Mucosa of gallbladder (tissue), 1 donor: ENCODE results near the gene F2RL3. TPM values are rescaled to one million over a fixed set of nuclear protein-coding genes. Genes with fewer than 3 reads are reported as not detected.

Experiments
- DNase-seq: peaks from one replicate; pipeline ENCODE4 v3.0.0-alpha.2; 2020; ENCODE audit warnings: low spot score
- total RNA-seq: library from RNA; stranded (reverse); gene quantifications from one replicate; pipeline ENCODE4 v1.2.1, GENCODE V29; 2021
- donor health status: DM: no; HTN: no; CAD: no.

F2RL3 gene
- total RNA-seq, 1 donor from 2014 or later = 2.9 TPM

DNA sequence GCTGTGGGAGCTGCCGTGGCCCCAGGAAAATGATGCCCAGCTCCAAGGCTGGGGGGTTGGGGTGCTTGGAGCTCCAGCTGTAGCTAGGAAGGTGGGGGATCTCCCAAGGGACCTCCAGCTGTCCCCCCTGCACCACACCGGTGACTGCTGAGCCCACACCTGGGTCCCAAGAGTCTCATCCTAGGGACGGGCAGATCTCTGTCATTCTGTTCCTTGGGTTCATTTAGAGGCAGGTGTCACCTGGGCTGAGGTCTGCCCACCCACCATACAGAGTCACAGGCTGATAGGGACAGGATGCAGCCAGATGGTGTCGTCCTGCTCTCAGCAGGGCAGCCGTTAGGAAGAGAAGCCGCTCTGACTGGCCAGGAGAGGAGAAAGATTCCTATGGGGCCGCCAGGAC, 5.3 kb downstream of the F2RL3 start:
- DNase-seq = no peak

DNA sequence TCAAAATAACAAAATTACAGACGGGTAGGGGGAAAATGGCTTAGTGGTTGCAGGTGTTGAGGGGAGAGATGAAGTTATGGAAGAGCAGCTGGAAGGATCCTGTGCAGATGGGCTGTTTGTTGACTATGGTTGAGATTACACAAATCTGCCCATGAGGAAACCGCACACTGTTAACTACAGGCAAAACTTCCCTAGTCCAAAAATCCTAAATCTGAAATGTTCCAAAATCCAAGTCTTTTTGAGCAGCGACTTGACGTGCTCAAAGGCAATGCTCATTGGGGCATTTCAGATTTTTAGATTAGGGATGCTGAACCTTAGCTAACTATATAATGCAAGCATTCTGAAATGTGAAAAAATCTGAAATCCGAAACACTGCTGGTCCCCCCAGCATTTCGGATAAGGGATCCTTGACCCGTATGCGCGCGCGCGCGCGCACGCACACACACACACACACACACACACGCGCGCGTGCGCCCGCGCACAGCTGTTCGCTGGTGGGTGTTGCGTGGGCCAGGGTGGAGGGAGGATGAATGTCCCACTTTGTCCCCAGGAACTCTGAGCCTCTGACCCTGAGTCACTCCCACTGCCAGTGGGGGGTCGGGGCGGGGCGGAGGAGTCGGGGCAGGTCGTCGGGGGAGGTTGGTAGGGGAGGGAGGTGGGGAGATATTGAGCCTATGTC, 6.8 kb downstream of the F2RL3 start:
- no peak for DNase-seq

DNA sequence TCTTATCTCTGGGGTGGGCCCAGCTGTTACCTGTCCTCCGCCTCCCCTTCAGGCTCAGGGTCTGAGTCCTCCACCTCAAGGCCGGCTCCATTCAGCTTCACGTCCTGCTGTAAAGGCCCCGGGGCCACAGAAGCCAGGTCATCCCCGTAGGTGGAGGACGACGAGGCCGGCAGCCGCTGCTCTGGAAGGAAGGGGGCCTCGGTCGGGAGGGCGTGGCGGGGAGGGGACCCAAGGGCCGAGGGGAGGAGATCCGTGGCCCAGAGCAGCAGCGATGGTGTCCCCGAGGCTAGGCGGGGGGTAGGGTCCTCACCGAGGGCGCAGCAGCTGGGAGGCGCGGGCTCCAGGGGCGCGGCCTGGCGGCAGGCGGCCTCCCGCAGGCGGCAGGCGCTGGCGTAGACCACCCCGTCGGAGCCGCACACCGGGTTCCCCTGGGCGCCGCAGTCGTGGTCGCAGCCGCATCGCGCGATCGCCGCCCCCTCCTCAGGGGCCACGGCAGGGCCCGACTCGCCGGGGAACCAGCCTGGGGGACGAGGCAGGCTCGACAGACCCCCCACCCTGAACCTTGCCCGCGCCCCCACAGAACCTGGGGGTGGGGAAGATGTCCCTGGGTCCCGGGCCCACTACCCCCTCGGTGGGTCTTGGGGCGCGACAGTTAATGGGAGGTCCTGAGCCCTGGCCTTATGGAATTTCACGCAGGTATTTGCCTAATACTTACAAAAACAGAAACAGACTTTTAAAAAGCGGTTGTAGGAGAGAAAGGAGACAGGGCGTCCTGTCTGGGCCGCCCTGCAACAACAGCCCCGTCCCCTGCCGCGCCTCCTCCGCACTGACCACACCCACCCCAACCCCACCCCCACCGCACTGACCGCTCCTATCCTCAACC, 7.6 kb downstream of the F2RL3 start:
- DNase-seq = no peak

DNA sequence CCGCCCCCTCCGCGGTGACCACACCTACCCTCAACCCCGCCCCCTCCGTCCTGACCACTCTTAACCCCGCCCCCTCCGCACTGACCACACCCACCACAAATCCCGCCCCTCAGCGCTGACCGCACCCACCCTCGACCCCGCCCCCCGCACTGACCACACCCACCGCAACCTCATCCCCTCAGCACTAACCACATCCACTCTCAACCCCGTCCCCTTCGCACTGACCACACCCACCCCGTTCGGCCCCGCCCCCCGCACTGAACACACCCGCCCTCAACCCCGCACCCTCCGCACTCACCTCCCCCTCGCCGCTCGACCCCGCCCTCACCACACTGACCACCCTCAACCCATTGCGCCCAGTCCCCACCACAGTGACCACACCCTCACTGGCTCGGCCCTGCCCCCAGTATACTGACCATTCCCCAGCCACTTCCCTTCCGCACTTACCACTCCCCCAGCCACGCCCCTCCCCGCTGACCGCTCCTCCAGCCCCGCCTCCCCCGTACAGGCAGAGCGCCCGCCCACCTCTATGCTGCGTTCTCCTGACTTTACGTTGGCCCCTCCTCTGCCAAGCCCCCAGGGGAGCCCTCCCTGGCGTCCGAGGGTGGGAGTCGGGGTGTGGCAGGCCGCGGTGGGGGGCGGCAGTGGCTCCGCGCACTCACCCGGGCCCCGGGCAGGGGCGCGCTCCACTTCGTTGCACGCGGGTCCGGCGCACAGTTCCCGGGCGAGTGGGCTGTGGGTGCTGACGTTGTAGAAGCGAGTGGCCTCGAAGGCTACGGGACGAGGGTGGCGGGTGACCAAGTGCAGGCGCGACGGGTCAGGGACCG, 8.4 kb downstream of the F2RL3 start:
- DNase-seq = peak; percentile 92

DNA sequence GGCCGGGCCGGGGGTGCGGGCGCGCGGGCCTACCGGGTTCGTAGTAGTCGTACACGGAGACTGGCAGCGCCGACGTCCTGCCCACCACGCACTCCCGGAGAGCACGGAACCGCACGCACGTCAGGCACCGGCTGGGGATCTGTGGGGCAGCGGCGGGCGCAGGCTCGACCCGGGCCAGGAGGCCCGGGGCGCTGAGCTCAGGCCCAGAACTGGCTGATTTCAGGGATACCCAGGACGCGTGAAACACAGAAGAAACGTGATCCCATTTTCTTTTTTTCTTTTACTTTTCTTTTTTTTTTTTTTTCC, 9.0 kb downstream of the F2RL3 start:
- no peak for DNase-seq

DNA sequence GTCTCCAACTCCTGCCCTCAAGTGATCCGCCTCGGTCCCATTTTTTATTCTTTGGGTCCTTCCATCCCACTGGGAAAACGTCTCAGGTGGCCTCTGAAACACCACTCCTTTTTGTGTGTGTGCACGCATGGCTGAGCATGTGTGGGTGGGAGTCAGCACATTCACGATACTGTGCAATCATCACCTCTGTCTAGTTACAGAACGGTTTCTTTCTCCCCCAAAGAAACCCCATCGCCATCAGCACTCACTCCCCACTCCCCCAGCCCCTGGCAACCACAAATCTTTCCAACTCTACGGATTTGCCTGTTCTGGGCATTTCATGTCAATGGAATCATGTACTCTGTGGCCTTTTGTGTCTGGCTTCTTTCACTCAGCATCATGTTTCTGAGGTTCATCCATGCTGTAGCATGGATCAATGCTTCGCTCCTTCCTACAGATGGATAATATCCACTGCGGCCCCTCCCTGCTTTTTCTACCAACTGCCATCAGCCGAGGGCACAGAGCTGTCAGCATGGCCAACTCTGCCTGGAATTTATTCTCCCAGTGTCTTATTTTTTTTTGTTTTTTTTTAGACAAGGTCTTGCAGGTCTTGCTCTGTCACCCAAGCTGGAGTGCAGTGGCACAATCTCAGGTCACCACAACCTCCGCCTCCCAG, 9.7 kb downstream of the F2RL3 start:
- no peak for DNase-seq

DNA sequence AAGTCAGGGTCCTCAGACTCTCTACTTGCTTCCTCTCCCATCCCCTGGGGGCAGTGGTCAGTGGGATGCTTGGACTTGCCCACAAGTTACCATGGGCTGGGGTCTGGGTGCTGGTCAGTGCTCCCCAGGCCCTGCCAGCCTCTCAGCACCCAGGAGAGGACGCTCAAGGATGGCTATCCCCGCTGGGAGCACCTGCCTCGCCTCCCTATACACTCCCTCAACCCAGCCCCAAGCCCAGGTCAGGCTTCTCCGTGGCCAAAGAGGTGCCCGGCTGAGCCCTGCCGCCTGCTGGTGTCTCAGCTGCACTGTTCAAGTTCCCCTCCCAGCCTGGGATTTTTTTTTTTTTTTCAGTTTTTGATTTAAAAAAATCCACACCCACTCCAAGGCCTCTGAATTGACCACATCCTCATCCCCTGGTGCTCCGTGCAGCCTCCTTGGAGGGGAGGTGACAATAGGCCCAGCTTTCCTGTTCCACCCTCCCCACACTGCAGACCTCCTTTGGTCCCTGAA, 10.8 kb downstream of the F2RL3 start:
- DNase-seq = no peak

DNA sequence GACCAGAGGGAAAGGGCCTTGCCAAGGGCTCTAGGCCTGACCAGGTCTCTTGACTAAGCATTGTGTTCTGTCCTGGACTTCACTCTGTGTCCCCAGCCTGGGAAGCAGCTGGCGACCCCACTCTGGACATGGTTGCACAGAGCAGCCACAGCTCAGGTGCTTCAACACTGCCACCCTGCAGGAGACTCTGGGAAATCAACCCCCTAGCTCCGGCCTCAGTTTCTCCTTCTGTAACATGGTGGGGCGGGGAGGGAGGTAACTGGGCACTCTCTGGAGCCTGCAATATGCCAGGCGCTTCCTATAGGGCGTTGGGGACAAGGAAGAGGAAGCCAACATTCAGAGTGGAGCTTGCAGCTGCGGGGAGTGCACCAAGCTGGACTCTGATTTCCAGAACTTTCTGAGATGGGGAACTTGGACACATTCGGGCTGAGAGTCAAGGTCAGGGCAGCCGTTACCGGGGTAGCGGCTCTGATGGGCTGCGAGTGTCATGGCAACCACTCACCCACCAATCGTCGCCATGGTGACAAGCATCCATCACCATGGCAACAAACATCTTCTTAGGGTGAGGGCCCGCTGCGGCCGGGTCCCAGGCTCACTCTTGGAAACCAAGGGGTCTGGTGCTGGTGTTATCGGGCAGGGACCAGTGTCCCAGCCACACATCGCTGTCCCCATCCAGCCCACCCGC, 12.8 kb downstream of the F2RL3 start:
- no peak for DNase-seq

DNA sequence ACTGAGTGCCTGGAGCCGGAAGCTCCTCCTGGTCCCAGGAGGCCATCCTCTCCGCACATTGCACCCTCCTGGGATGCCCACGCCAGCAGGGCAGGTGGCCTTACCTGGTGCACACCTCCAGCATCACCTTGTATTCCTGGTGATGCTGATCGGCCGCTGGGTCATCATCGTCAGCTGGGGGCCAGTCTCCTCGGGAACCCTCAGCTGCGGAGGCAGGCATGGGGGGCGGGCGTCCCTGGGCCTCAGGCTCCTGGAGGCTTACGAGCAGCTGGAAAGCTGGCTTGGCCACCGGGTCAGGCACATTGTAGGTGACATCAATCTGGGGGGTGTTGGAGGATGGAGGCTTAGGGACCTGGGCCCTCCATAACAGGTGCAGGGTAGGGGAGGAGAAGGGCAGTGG, 13.7 kb downstream of the F2RL3 start:
- DNase-seq = no peak

DNA sequence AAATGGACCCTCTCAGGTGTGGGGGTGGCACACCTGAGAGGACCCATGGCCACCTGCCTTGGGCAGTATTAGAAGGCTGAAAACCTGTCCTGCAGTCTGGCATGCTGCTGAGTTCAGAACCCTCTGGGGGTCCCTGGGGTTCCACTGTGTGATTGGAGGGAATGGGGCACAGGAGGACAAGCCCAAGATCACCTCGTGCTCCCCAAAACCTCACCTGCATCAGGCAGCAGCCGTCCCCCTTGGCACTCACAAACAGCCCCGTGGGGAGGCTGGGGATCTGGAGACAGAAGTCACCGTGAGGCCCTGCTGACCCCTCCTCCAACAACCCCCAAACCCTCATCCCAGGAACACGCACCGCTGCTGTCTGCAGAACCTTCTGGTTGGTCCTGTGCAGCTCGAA, 14.5 kb downstream of the F2RL3 start:
- no peak for DNase-seq

DNA sequence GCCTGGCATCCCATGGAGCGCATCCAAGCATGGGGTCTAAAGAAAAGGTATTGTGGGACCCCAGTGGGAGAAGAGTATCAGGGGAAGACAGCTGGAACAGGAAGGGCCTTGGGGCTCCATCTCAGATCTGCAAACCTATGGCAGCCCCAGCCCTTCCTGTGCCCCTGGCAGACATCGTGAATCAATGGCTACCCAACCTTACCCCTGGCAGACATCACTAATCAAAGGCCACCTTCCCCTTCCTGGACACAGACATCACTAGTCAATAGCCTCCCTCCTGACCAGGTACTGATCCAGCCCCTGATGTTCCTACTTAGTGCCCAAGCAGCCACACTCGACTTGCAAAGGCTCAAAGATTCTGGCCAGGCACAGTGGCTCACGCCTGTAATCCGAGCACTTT, 15.8 kb downstream of the F2RL3 start:
- no peak for DNase-seq

DNA sequence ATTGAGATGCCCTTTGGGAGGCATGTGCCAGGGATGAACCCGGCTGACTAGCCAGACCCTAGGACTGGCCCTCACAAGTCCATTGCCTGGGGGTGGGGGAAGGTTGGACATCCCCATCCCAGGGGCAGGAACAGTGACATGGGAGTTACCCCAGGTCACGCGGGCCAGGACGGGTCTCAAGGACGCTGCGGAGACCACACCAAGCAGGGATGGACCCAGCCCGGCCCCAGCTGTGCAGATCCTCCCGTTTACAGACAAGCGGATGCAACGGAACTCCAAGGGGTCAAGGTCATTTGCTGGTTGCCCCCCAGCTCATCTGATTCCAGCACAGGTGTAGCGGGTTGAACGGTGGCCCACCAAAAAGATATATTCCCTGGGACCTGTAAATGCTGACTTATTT, 20.0 kb downstream of the F2RL3 start:
- DNase-seq = no peak

DNA sequence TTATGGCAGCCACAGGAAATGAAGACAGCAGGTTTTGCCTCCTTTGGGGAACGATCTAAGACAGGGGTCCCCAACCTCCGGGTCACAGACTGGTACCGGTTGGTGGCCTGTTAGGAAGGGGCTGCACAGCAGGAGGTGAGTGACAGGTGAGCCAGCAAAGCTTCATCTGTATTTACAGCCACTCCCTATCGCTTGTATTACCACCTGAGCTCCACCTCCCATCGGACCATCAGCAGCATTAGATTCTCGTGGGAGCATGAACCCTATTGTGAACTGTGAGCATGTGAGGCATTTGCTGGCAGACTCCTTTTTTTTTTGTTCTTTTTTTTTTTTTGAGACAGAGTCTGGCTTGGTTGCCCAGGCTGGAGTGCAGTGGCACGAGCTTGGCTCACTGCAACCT, 22.2 kb downstream of the F2RL3 start:
- DNase-seq = no peak

DNA sequence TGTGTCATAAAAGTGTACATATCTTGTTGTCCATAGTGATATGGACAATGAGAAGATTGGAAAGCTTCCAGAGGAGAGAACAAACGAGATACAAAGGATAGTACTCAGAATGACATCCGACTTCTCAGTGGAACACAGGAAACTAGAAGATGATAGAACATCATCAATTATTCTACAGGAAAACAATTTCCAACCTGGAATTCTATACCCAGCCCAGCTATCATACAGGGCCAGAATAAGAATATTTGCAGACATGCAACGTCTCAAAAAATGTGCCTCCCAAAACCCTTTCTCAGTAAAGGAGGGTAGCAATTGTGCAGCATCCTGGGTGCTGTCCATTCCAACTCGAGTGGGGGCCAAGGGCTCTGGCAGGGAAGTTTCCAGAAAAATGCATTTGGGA, 24.0 kb downstream of the F2RL3 start:
- DNase-seq = no peak

DNA sequence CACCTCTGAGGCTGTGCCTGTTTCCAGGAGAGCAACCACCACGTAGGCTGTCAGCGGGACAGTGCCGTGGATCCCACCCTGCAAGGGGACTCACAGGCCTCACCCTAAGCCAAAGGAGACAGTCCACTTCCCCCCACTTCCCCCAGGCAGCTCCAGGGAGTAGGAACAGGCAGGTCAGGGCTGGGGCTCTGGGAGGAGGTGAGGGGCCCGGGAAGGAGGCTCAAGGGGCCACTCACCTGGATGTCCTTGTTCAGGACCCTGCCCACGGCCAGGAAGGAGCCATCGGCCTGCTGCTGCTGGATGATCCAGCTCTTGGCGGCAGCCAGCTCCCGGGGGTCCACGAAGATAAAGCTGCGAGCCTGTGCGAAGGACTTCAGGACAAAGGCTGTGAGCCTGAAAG, 25.6 kb downstream of the F2RL3 start:
- no peak for DNase-seq

DNA sequence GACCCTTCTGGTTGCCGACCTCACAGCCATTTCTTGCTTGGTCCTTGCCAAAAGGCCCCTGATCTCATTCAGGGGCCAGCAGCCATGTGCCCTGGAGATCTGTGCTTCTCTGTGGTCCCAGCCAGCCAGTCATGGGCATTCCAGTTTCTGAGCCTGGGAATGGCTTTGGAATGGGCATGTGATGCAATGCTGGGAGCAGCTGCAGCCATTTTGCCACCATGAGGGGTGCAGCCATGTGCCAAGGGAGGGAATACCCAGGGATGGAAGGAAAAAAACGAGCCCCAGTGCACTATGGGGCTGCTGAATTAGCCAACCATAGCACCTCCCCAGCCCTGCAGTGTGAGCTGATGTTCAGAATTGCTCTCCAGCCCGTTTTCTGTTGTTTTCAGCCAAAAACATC, 26.3 kb downstream of the F2RL3 start:
- no peak for DNase-seq

DNA sequence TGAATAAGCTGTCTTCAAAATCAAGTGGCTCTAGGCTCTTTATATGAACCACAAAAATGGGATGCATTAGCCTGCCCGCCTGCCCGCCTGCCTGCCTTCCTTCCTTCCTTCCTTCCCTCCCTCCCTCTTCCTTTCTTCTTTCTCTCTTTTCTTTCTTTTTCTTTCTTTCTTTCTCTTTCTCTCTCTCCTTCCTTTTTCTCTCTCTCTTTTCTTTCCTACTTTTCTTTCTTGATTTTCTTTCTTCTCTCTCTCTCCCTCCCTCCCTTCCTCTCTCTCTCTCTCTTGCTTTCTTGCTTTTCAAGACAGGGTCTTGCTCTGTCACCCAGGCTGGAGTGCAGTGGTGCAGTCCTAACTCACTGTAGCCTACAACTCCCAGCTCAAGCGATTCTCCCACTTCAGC, 26.9 kb downstream of the F2RL3 start:
- no peak for DNase-seq

DNA sequence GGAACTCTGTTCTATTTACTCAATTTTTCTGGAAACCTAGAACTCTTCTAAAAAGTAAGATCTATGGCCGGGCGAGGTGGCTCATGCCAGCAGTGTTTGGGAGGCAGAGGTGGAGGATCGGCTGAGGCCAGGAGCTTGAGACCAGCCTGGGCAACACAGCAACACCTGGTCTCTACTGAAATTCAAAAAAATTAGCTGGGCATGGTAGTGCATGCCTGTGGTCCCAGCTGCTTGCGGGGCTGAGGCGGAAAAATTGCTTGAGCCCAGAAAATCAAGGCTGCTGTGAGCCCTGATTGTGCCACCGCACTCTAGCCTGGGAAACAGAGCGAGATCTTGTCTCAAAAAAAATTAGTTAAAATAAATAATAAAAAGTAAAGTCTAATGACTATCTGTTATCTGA, 28.6 kb downstream of the F2RL3 start:
- DNase-seq = no peak

DNA sequence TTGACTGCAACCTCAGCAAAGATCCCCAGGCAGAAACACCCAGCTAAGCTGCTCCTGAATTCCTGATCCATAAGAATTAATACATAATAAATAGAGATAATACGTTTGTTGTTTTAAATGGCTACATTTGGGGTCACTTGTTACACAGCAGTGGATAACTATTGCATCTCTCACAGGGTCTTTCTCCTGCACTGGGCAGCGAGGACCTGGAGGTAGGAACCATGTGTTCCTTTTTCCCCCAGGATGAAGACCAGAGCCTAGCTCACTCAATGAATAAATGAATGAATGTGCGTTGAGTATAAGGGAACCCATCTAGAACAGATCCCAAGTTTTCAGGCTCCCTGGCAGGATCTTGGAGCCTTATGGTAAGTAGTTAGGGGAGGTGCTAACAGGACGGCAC, 30.7 kb downstream of the F2RL3 start:
- no peak for DNase-seq

DNA sequence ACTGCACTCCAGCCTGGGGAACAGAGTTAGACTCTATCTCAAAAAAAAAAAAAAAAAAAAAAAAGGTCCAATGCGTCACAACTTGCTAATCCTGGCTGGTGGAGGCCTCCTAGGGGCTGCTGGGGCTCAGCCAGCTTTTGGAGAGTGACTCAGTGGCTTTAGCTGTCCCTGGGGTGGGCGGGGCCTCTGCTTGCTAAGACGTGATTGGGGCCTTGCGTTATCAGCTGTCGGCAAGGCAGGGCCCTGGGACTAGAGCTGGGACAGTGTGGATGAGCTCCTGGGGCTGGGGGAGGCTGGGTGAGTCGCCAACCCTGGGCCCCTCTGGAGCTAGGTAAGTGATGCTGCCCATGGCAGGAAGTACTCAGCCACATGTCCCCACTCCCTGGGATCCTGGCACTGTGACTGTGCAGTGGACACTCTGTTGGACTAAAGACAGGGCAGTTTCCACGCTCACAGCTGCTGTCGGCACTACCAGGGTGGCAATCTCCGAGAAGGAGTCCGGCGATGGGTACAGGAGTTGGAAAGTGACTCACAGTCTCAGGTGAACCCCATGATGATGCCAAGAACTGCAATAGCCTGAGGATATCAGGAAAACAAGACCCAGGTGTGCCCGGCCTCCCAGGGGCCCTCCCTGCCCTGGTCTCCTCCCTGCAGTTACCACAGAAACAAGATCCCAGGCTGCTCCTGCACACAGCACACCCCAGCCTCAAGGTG, 32.2 kb downstream of the F2RL3 start:
- no peak for DNase-seq
